ENCODE measurements around the gene TBXAS1.

The TBXAS1 gene

DNA sequence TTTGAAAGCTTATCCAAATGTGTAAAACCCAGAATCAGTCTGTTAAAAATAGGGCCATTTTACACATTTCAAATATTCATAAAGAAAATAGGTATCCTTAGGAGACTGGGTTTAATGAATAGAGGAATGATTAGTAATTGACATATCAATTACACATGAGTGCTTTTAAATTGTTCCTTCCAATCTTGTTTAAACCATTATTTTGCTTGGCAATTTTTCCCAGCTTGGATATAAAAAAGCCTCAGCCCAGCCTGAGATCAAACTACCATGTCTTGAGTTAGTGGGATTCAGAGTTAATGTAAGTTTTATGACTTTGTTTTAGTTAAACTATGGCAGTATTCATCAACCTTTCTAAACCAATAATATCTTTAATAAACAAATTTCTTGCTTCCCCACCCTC is 205.4 kb downstream of the TBXAS1 start:
- no peak overlapping the region for H3K4me3 ChIP-seq (ENCODE audit: low read depth, low read length)
- TF ChIP-seq, protein P1, sequence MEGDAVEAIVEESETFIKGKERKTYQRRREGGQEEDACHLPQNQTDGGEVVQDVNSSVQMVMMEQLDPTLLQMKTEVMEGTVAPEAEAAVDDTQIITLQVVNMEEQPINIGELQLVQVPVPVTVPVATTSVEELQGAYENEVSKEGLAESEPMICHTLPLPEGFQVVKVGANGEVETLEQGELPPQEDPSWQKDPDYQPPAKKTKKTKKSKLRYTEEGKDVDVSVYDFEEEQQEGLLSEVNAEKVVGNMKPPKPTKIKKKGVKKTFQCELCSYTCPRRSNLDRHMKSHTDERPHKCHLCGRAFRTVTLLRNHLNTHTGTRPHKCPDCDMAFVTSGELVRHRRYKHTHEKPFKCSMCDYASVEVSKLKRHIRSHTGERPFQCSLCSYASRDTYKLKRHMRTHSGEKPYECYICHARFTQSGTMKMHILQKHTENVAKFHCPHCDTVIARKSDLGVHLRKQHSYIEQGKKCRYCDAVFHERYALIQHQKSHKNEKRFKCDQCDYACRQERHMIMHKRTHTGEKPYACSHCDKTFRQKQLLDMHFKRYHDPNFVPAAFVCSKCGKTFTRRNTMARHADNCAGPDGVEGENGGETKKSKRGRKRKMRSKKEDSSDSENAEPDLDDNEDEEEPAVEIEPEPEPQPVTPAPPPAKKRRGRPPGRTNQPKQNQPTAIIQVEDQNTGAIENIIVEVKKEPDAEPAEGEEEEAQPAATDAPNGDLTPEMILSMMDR (IDR thresholded peaks at IDR 0.05; ENCODE audit: control insufficient read depth, extremely low read depth, insufficient read depth) = no peak
- no peak for DNase-seq (ENCODE audit: low read depth)

DNA sequence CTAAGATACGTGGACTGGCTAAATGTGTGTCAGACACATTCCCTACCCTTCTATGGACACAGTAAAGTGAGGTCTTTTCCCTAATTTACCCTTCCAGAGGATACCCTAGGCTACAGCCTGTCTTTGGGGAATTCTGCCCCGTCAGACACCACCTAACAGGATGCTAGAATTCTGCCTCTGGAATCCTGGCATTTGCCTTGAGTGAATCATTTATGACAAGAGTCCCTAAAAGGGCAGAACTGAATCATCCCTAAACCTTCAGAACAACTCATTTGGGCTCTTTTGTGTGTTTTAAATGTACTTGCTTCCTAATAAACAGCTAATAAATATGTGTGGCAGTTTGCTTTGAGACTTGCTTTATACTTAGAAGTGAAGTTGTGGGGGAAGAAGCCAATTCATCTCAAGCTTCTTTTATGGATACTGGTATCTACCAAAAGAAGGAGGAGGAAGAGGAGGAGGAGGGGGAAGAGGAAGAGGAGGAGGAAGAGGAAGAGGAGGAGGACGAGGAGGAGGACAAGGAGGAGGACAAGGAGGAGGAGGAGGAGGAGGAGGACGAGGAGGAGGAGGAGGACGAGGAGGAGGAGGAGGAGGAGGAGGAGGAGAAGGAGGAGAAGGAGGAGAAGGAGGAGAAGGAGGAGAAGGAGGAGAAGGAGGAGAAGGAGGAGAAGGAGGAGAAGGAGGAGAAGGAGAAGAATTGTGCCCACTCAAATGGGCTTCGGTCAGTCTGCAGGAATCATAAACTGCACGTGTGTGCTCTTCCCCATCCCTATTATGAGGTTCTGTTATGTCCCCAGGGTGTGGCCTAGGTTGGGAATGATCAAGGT is 206.5 kb downstream of the TBXAS1 start:
- H3K4me3 ChIP-seq (ENCODE audit: low read depth, low read length) = no peak overlapping the region
- DNase-seq (ENCODE audit: low read depth) = no peak

DNA sequence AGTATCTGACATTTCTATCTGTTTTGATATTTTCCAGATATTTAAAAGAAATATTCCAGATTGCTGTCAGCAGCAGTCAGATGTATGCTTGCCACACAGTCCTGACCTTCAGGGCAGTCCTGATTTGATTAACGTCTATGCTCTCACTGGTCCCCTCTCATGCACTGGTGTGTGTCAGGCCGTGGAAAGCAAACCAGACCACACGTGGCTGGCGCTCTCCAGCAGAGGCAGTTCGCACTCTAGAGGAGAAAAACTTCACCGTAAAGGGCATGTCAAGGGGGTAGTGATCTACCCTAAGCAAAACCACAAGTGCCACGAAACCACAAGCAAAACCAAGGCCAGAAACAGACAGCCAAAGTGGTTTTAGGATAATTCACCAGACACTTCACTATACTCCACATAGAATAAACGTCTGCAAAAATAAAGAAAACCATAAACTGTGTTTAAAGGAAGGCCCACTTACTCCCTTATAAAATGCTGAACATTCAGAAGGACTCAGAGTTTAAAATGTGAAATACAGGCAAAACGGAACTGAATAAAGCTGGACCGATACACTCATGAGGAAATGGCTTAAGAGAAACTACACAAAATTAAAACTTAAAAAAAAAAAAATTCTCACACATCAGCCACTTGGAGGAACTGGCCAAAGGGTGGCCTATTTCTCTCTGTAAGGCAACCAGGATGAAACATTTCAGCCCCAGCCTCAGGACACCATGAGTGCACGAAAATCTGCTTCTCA is 207.3 kb downstream of the TBXAS1 start:
- TF ChIP-seq, protein P1 (IDR thresholded peaks at IDR 0.05; ENCODE audit: control insufficient read depth, extremely low read depth, insufficient read depth) = no peak
- DNase-seq (ENCODE audit: low read depth) = no peak
- H3K4me3 ChIP-seq (ENCODE audit: low read depth, low read length) = no peak overlapping the region

More for the DNA sequence above, 206.5 kb downstream of the TBXAS1 start:
- TF ChIP-seq, protein P1 (IDR thresholded peaks at IDR 0.05; ENCODE audit: control insufficient read depth, extremely low read depth, insufficient read depth) = no peak

DNA sequence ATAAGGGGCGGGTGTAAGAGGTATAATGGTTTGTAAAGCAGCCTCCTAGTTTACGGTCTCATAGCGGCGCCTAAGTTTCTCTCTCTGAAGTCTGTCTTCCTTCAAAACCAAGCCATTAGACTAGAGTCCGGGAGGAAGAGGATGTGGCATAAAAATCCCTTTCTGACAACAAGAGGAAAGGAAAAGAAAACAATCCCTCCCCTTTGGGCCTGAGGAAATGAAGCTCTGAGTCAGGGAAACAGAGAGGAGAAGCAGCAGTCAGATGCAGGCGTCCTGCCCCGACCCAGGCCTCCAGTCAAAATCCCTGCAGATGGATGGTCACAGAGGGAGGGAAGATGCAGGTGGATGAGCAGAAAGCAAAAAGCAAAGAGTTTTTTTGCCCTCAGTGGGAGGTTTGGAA is 210.0 kb downstream of the TBXAS1 start:
- TF ChIP-seq, protein P1 (IDR thresholded peaks at IDR 0.05; ENCODE audit: control insufficient read depth, extremely low read depth, insufficient read depth) = no peak
- H3K4me3 ChIP-seq (ENCODE audit: low read depth, low read length) = no peak overlapping the region
- DNase-seq (ENCODE audit: low read depth) = no peak

DNA sequence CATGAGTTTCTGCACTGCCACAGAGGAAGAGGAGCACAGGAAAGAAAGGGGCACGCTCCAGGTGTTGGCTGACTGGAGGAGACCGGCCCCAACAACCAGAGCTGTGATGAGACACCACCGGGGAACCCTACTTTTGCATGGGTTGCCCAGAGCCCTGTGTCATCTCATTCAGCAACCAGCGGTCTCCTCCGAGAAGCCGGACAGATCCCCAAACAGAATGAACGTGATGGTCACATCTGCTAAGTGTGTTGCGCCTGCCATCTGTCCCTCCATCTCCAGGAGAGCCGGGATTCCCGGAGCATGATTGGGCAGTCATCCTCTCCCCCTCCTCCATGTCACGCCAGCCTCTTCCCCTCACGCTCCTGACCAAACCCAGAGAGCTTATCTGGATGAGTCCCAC is 210.8 kb downstream of the TBXAS1 start:
- no peak for DNase-seq (ENCODE audit: low read depth)
- TF ChIP-seq, protein P1 (IDR thresholded peaks at IDR 0.05; ENCODE audit: control insufficient read depth, extremely low read depth, insufficient read depth) = no peak
- H3K4me3 ChIP-seq (ENCODE audit: low read depth, low read length) = no peak overlapping the region

DNA sequence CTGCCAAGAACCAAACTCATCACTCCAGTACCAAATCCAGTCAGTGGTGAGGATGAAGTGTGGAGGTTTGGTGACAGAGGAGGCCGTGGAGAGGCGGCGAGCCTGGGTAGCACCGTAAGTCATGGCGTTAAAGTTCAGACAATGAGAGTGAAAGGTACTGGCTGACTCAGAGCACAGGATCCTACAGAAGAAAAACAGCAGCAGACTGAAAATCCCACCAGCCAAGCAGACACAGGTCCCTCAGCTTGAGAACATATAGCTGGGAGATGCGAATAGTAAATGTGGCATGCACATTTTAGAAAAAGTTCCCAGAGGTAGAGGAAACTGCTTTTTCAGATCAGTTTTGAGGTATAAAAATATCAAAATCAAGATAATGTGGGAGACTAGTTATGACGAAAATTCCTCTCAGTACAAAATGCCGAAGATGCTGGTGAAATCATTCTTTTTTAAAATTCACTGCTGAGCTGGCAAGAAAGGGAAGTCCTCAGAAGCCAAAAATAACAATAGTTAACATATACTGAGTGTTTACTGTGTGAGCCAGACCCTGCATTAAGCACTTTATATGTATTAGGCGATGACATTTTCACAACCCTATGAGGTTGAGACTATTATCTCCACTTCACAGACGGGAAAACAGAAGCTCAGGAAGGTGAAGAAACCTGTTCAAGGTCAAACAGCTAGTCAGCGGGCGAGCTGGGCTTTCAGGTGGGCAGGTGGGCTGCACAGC is 212.8 kb downstream of the TBXAS1 start:
- TF ChIP-seq, protein P1 (IDR thresholded peaks at IDR 0.05; ENCODE audit: control insufficient read depth, extremely low read depth, insufficient read depth) = no peak
- no peak overlapping the region for H3K4me3 ChIP-seq (ENCODE audit: low read depth, low read length)
- no peak for DNase-seq (ENCODE audit: low read depth)

Data from LNCaP clone FGC (cell line).